ENCODE results near the gene PLLP. TPM values are rescaled to one million over a fixed set of nuclear protein-coding genes. Genes with fewer than 3 reads are reported as not detected.

The PLLP gene
- total RNA-seq, 4 donors from 2014 or later: 1.7 to 11.4 (median 5.4) TPM

- H3K27me3 ChIP-seq: no peaks in the 10 kb centered on the region
- peaks cover 0 to 14% (median 3%) of the 10 kb centered on the region in 3 donors for H3K4me1 ChIP-seq
- TF ChIP-seq CTCF (IDR thresholded peaks at IDR 0.05) (no peak), POLR2AphosphoS5 (IDR thresholded peaks at IDR 0.05) (no peak), POLR2A (IDR thresholded peaks at IDR 0.05) (no peak), EP300 (IDR thresholded peaks at IDR 0.05) (no peak)
- H3K9me3 ChIP-seq: no peaks in the 10 kb centered on the region
- peaks cover 0 to 62% of the 10 kb centered on the region in 2 donors for H3K36me3 ChIP-seq
- WGBS, 2 donors (ENCODE audit: low coverage in 1 of 2): 83 to 96% methylated on average over 4 to 6 of the region's 10 CpGs
- no peak overlapping the region for H3K4me3 ChIP-seq
- no peak overlapping the region for H3K27ac ChIP-seq
- ATAC-seq: no peak
These were observed 28.6 kb downstream of the PLLP start for GRCh38 chr16:57255686-57256415.

- H3K27ac ChIP-seq: no peak overlapping the region
- WGBS, 2 donors (ENCODE audit: low coverage in 1 of 2): 100% methylated on average over 1 of the region's 1 CpG
- no peak for ATAC-seq
- no peak for TF ChIP-seq POLR2A (IDR thresholded peaks at IDR 0.05)
- no peak for TF ChIP-seq EP300 (IDR thresholded peaks at IDR 0.05)
- no peak for TF ChIP-seq POLR2AphosphoS5 (IDR thresholded peaks at IDR 0.05)
- no peak for TF ChIP-seq CTCF (IDR thresholded peaks at IDR 0.05)
- no peaks in the 10 kb centered on the region for H3K9me3 ChIP-seq
- H3K4me1 ChIP-seq: no peaks in the 10 kb centered on the region
- H3K36me3 ChIP-seq: peaks cover 0 to 86% of the 10 kb centered on the region in 2 donors
- no peak overlapping the region for H3K4me3 ChIP-seq
- H3K27me3 ChIP-seq: no peaks in the 10 kb centered on the region
These were observed 31.0 kb downstream of the PLLP start for GRCh38 chr16:57253466-57253865.

GRCh38 chr16:57252148-57252721 lies 32.2 kb downstream of the PLLP start:
- Histone ChIP-seq H3K36me3 (peaks cover 0 to 97% of the 10 kb centered on the region in 2 donors), H3K4me1 (no peaks in the 10 kb centered on the region), H3K4me3 (no peak overlapping the region), H3K27ac (no peak overlapping the region), H3K9me3 (no peaks in the 10 kb centered on the region), H3K27me3 (no peaks in the 10 kb centered on the region)
- ATAC-seq: no peak
- TF ChIP-seq POLR2A (IDR thresholded peaks at IDR 0.05) (no peak), CTCF (IDR thresholded peaks at IDR 0.05) (no peak), EP300 (IDR thresholded peaks at IDR 0.05) (no peak), POLR2AphosphoS5 (IDR thresholded peaks at IDR 0.05) (no peak)
- 83 to 90% methylated on average over 2 of the region's 6 CpGs for WGBS, 2 donors (ENCODE audit: low coverage in 1 of 2)

- TF ChIP-seq EP300 (IDR thresholded peaks at IDR 0.05) (no peak), CTCF (IDR thresholded peaks at IDR 0.05) (no peak), POLR2AphosphoS5 (IDR thresholded peaks at IDR 0.05) (no peak), POLR2A (IDR thresholded peaks at IDR 0.05) (no peak)
- 94 to 100% methylated on average over 1 to 2 of the region's 2 CpGs for WGBS, 2 donors (ENCODE audit: low coverage in 1 of 2)
- Histone ChIP-seq H3K9me3 (no peaks in the 10 kb centered on the region), H3K4me3 (no peak overlapping the region), H3K36me3 (peaks cover 0 to 97% of the 10 kb centered on the region in 2 donors), H3K27ac (no peak overlapping the region), H3K27me3 (no peaks in the 10 kb centered on the region), H3K4me1 (peaks cover 0 to 9% (median 2%) of the 10 kb centered on the region in 3 donors)
- no peak for ATAC-seq
These were observed 33.1 kb downstream of the PLLP start for GRCh38 chr16:57251352-57251751.
